WERI-Rb-1 (cell line): ENCODE results near the gene PSMD5.
A peak's percentile ranks its signal among the peaks of the same experiment; 100 is the strongest.

Source experiments
- DNase-seq: peaks from one replicate; pipeline ENCODE4 v3.0.0-alpha.2; 2020
- H3K27ac ChIP-seq: fragments of 250-450 bp; sonication (Bioruptor Pico); 2 replicates; pipeline ENCODE4 v1.5.1; 2020; ENCODE audit warnings: mild to moderate bottlenecking, moderate library complexity
- H3K27me3 ChIP-seq: fragments of 250-450 bp; sonication (Bioruptor Pico); 2 replicates; pipeline ENCODE4 v1.5.1; 2021; ENCODE audit warnings: mild to moderate bottlenecking, low read depth, moderate library complexity; ENCODE audit not compliant: insufficient read depth, severe bottlenecking
- H3K36me3 ChIP-seq: fragments of 250-450 bp; sonication (Bioruptor Pico); 2 replicates; pipeline ENCODE4 v1.5.1; 2020; ENCODE audit warnings: mild to moderate bottlenecking, moderate library complexity
- H3K4me3 ChIP-seq: 2 replicates; pipeline ENCODE4 v1.5.1; 2011; ENCODE audit warnings: low read depth, mild to moderate bottlenecking, control low read depth, low read length
- H3K9me3 ChIP-seq: fragments of 250-450 bp; sonication (Bioruptor Pico); 2 replicates; pipeline ENCODE4 v1.5.1; 2021; ENCODE audit warnings: mild to moderate bottlenecking, moderate library complexity; ENCODE audit not compliant: severe bottlenecking
- TF ChIP-seq, protein P1 (sequence below): IDR thresholded peaks from 2 replicates; pipeline ENCODE4 v1.5.1; 2011; ENCODE audit warnings: low read depth, mild to moderate bottlenecking, control low read depth, inconsistent platforms, low read length

The PSMD5 gene

GRCh38 chr9:120851449-120851848 lies 8.7 kb upstream of the PSMD5 start:
- Histone ChIP-seq H3K36me3 (peaks cover 25% of the 10 kb centered on the region), H3K27me3 (no peaks in the 10 kb centered on the region), H3K9me3 (no peaks in the 10 kb centered on the region), H3K4me3 (no peak overlapping the region), H3K27ac (peak overlapping the region; percentile 49)
- DNase-seq = no peak
- TF ChIP-seq, protein P1, sequence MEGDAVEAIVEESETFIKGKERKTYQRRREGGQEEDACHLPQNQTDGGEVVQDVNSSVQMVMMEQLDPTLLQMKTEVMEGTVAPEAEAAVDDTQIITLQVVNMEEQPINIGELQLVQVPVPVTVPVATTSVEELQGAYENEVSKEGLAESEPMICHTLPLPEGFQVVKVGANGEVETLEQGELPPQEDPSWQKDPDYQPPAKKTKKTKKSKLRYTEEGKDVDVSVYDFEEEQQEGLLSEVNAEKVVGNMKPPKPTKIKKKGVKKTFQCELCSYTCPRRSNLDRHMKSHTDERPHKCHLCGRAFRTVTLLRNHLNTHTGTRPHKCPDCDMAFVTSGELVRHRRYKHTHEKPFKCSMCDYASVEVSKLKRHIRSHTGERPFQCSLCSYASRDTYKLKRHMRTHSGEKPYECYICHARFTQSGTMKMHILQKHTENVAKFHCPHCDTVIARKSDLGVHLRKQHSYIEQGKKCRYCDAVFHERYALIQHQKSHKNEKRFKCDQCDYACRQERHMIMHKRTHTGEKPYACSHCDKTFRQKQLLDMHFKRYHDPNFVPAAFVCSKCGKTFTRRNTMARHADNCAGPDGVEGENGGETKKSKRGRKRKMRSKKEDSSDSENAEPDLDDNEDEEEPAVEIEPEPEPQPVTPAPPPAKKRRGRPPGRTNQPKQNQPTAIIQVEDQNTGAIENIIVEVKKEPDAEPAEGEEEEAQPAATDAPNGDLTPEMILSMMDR = no peak

DNA sequence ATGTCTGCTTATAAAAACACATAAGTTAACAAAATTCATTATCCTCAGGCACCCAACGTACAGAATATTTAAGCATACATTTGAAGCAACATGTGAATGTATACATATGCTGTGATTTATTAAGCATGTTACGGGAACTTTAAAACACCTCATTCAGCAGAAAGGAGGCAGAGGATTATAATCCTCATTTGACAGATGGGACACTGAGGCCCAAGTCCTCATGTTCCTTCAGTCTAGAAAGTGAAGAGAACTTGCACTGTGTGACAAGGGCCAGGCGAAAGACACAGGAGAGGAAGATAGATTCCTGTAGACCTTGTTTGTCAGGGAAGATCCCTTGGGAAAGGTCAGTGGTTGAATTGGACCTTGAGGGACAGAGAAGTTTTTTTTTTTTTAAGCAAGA lies 7.6 kb upstream of the PSMD5 start:
- Histone ChIP-seq H3K9me3 (no peaks in the 10 kb centered on the region), H3K27ac (0 out of 2 replicates have a peak overlapping the region, but pooled peaks have one; percentile 8), H3K4me3 (no peak overlapping the region), H3K27me3 (no peaks in the 10 kb centered on the region), H3K36me3 (peaks cover 15% of the 10 kb centered on the region)
- DNase-seq = no peak
- TF ChIP-seq, protein P1 = no peak

- no peak for DNase-seq
- H3K27ac ChIP-seq = no peak overlapping the region
- H3K36me3 ChIP-seq = no peaks in the 10 kb centered on the region
- no peak overlapping the region for H3K4me3 ChIP-seq
- H3K27me3 ChIP-seq = no peaks in the 10 kb centered on the region
- TF ChIP-seq, protein P1 = no peak
- no peaks in the 10 kb centered on the region for H3K9me3 ChIP-seq
Observed at GRCh38 chr9:120846906-120847305, 4.2 kb upstream of the PSMD5 start.

- Histone ChIP-seq H3K27ac (no peak overlapping the region), H3K4me3 (no peak overlapping the region)
Observed at GRCh38 chr9:120846251-120846889, 3.6 kb upstream of the PSMD5 start.

GRCh38 chr9:120845255-120845654 lies 2.5 kb upstream of the PSMD5 start:
- no peak overlapping the region for H3K4me3 ChIP-seq
- TF ChIP-seq, protein P1 = no peak
- H3K36me3 ChIP-seq = no peaks in the 10 kb centered on the region
- H3K27ac ChIP-seq = no peak overlapping the region
- no peaks in the 10 kb centered on the region for H3K9me3 ChIP-seq
- DNase-seq = no peak
- H3K27me3 ChIP-seq = no peaks in the 10 kb centered on the region

More at GRCh38 chr9:120846251-120846889, 3.6 kb upstream of the PSMD5 start:
- Histone ChIP-seq H3K27me3 (no peaks in the 10 kb centered on the region), H3K36me3 (no peaks in the 10 kb centered on the region), H3K9me3 (no peaks in the 10 kb centered on the region)
- no peak for DNase-seq
- TF ChIP-seq, protein P1 = no peak
